Measurements from ENCODE around the gene CASZ1.

The CASZ1 gene

GRCh38 chr1:10796029-10796944, at the start of gene CASZ1:
Gene CASZ1 (minus strand): TSS chr1:10796646. CDS start chr1:10693889, 102,757 bp downstream.
- no peak for DNase-seq (ENCODE audit: low read depth)

- DNase-seq (ENCODE audit: low read depth) = no peak
Measured at GRCh38 chr1:10843697-10844096, 47.3 kb upstream of the CASZ1 start.

GRCh38 chr1:10841118-10841517, 44.7 kb upstream of the CASZ1 start:
- no peak for DNase-seq (ENCODE audit: low read depth)

GRCh38 chr1:10839188-10839770, 42.8 kb upstream of the CASZ1 start:
- no peak for DNase-seq (ENCODE audit: low read depth)

GRCh38 chr1:10838541-10838940, 42.1 kb upstream of the CASZ1 start:
- DNase-seq (ENCODE audit: low read depth) = no peak

- DNase-seq (ENCODE audit: low read depth) = no peak
Measured at GRCh38 chr1:10836726-10837125, 40.3 kb upstream of the CASZ1 start.

GRCh38 chr1:10835822-10836421, 39.5 kb upstream of the CASZ1 start:
- no peak for DNase-seq (ENCODE audit: low read depth)

GRCh38 chr1:10835421-10835820, 39.0 kb upstream of the CASZ1 start:
- no peak for DNase-seq (ENCODE audit: low read depth)

GRCh38 chr1:10834770-10835412, 38.4 kb upstream of the CASZ1 start:
- no peak for DNase-seq (ENCODE audit: low read depth)

- DNase-seq (ENCODE audit: low read depth) = no peak
Measured at GRCh38 chr1:10833630-10834557, 37.4 kb upstream of the CASZ1 start.

- no peak for DNase-seq (ENCODE audit: low read depth)
Measured at GRCh38 chr1:10832703-10833102, 36.3 kb upstream of the CASZ1 start.

- DNase-seq (ENCODE audit: low read depth) = no peak
Measured at GRCh38 chr1:10830961-10831668, 34.7 kb upstream of the CASZ1 start.

GRCh38 chr1:10829965-10830515, 33.6 kb upstream of the CASZ1 start:
- no peak for DNase-seq (ENCODE audit: low read depth)

GRCh38 chr1:10829067-10829818, 32.8 kb upstream of the CASZ1 start:
- DNase-seq (ENCODE audit: low read depth) = no peak

GRCh38 chr1:10827377-10828333, 31.2 kb upstream of the CASZ1 start:
- no peak for DNase-seq (ENCODE audit: low read depth)

- no peak for DNase-seq (ENCODE audit: low read depth)
Measured at GRCh38 chr1:10825592-10825991, 29.1 kb upstream of the CASZ1 start.

GRCh38 chr1:10824821-10825540, 28.5 kb upstream of the CASZ1 start:
- DNase-seq (ENCODE audit: low read depth) = no peak

GRCh38 chr1:10823000-10823401, 26.6 kb upstream of the CASZ1 start:
- DNase-seq (ENCODE audit: low read depth) = no peak
